Transverse colon (tissue), 4 donors: ENCODE results near the gene PRKCH.

ENCODE experiments used
- CTCF ChIP-seq, 5 experiments: fragments of 200-600 bp in 3 of 5; fragments of 450-650 bp in 2 of 5; sonication (generic) in 3 of 5; IDR thresholded peaks; 1 replicate in 2 of 5; 2 replicates in 3 of 5; pipeline ENCODE4 v1.5.1; 2016 to 2017; ENCODE audit warnings: antibody characterized with exemption in 5 of 5, inconsistent platforms in 3 of 5, mild to moderate bottlenecking in 2 of 5, moderate library complexity in 1 of 5
- POLR2A ChIP-seq: fragments of 450-650 bp; IDR thresholded peaks from one replicate; pipeline ENCODE4 v1.6.1; 2016; ENCODE audit warnings: antibody characterized with exemption, mild to moderate bottlenecking, moderate library complexity
- POLR2AphosphoS5 ChIP-seq, 3 donors: sonication (generic); formaldehyde crosslinking; IDR thresholded peaks; one replicate each; pipeline ENCODE4 v1.6.1; 2016; ENCODE audit warnings: antibody characterized with exemption in 3 of 3

- TF ChIP-seq POLR2A (no peak), CTCF (IDR thresholded peaks at IDR 0.05) (no peak), POLR2AphosphoS5 (IDR thresholded peaks at IDR 0.05) (no peak)
Measured at GRCh38 chr14:61451491-61451890, 130.1 kb downstream of the PRKCH start.
